GM12878 (cell line): ENCODE results near the gene CORO7. TPM values are rescaled to one million over a fixed set of nuclear protein-coding genes. Genes with fewer than 3 reads are reported as not detected.

Experiments
- ATAC-seq: fragments of 200-7000 bp; cut with Tn5 transposase; 3 replicates; pipeline ENCODE4 v1.9.1; 2020; ENCODE audit warnings: mild to moderate bottlenecking, moderate library complexity
- BruUV-seq: library from RNA; stranded (reverse); fragments of 400-500 nt; replicated peaks from 2 replicates; lab custom pipeline; 2021; lab: Mats Ljungman, UMichigan
- CTCF ChIA-PET: fragments of 300-600 bp; sonication (Branson Sonifier 250); formaldehyde crosslinking; extraction: SDS; loops from one replicate; lab custom pipeline; 2021; ENCODE audit warnings: inconsistent platforms; lab: Yijun Ruan, JAX
- POLR2A ChIA-PET: fragments of 350-600 bp; formaldehyde crosslinking; extraction: SDS; loops from one replicate; lab custom pipeline; 2021; ENCODE audit warnings: inconsistent platforms; lab: Charles Lee
- RAD21 ChIA-PET: fragments of 300-600 bp; sonication (Branson Sonifier 250); formaldehyde crosslinking; loops from one replicate; lab custom pipeline; 2023; ENCODE audit warnings: antibody characterized with exemption; ENCODE audit not compliant: unreplicated experiment; lab: Charles Lee
- SMC1A ChIA-PET: fragments of 300-600 bp; sonication (Branson Sonifier 250); formaldehyde crosslinking; loops from one replicate; lab custom pipeline; 2023; ENCODE audit not compliant: unreplicated experiment, uncharacterized antibody; lab: Charles Lee
- DNase-seq: peaks from one replicate; pipeline ENCODE4 v3.0.0-alpha.2; 2011; ENCODE audit warnings: low read depth, low spot score
- FAIRE-seq: peaks from 3 replicates; lab custom pipeline; 2011; peaks lifted over from hg19 to GRCh38; lab: Jason Lieb, UNC
- H2AFZ ChIP-seq: 2 replicates; pipeline ENCODE4 v1.6.0; 2011; ENCODE audit warnings: low read depth, low read length, control low read depth; ENCODE audit not compliant: control insufficient read depth
- H3K27ac ChIP-seq: 2 replicates; pipeline ENCODE4 v1.5.1; 2011; ENCODE audit warnings: control low read depth; ENCODE audit not compliant: control insufficient read depth, insufficient read depth
- H3K27me3 ChIP-seq, 2 experiments: replicated peaks in 1 of 2; 2 replicates each; pipeline versions ENCODE4 v1.6.0 to v1.6.1; 2011; ENCODE audit warnings: low read length in 1 of 2; ENCODE audit not compliant: control insufficient read depth in 2 of 2, insufficient read depth in 2 of 2
- H3K36me3 ChIP-seq, 2 experiments: 2 replicates each; pipeline ENCODE4 v1.5.1; 2011; ENCODE audit warnings: low read length in 1 of 2; ENCODE audit not compliant: control insufficient read depth in 2 of 2, insufficient read depth in 2 of 2
- H3K4me1 ChIP-seq: 2 replicates; pipeline ENCODE4 v1.6.1; 2011; ENCODE audit warnings: mild to moderate bottlenecking, low read length, moderate library complexity, mixed read lengths; ENCODE audit not compliant: control insufficient read depth, insufficient read depth
- H3K4me2 ChIP-seq: 2 replicates; pipeline ENCODE4 v1.6.0; 2011; ENCODE audit warnings: control low read depth; ENCODE audit not compliant: control insufficient read depth, insufficient read depth
- H3K4me3 ChIP-seq: fragments of 200-600 bp; sonication (generic); 2 replicates; pipeline ENCODE4 v1.5.1; 2016
- H3K79me2 ChIP-seq: 2 replicates; pipeline ENCODE4 v1.6.0; 2011; ENCODE audit warnings: low read length; ENCODE audit not compliant: control insufficient read depth, insufficient read depth
- H3K9ac ChIP-seq: 2 replicates; pipeline ENCODE4 v1.8.0; 2011; ENCODE audit warnings: low read length, control low read depth, mixed read lengths; ENCODE audit not compliant: control insufficient read depth, insufficient read depth
- H3K9me3 ChIP-seq: replicated peaks from 3 replicates; pipeline ENCODE4 v1.5.1; 2011; ENCODE audit warnings: mild to moderate bottlenecking, low read length; ENCODE audit not compliant: control insufficient read depth, insufficient read depth
- H4K20me1 ChIP-seq: 2 replicates; pipeline ENCODE4 v1.6.0; 2011; ENCODE audit not compliant: control insufficient read depth, insufficient read depth
- EP300 ChIP-seq, 2 experiments: fragments of 150-350 bp in 1 of 2; IDR thresholded peaks; 2 replicates each; pipeline ENCODE4 v1.6.1; 2011 to 2012; ENCODE audit warnings: low read depth in 2 of 2, low read length in 2 of 2, borderline replicate concordance in 1 of 2, improper control_type of control experiment in 1 of 2, inconsistent platforms in 1 of 2; ENCODE audit not compliant: control insufficient read depth in 1 of 2
- HDGF ChIP-seq: fragments of 450-650 bp; IDR thresholded peaks from 2 replicates; pipeline ENCODE4 v1.6.1; 2016; ENCODE audit warnings: antibody characterized with exemption
- IKZF1 ChIP-seq: fragments of 450-650 bp; conservative IDR thresholded peaks from 2 replicates; pipeline ENCODE4 v1.6.1; 2017; ENCODE audit warnings: antibody characterized with exemption, mild to moderate bottlenecking
- KAT2A ChIP-seq: conservative IDR thresholded peaks from 2 replicates; pipeline ENCODE4 v1.6.1; 2011; ENCODE audit warnings: low read depth, low read length; ENCODE audit not compliant: control insufficient read depth
- SUZ12 ChIP-seq: fragments of 200-600 bp; sonication (generic); IDR thresholded peaks from one replicate; pipeline ENCODE4 v1.6.1; 2018; ENCODE audit warnings: antibody characterized with exemption, mild to moderate bottlenecking; ENCODE audit not compliant: unreplicated experiment
- ZNF207 ChIP-seq: fragments of 450-650 bp; IDR thresholded peaks from 2 replicates; pipeline ENCODE4 v1.6.1; 2014; ENCODE audit warnings: antibody characterized with exemption, mild to moderate bottlenecking, borderline replicate concordance
- ZNF274 ChIP-seq: IDR thresholded peaks from one replicate; pipeline ENCODE4 v1.8.0; 2011; ENCODE audit not compliant: insufficient read length, insufficient read depth
- WGBS: methylation state at CpG from one replicate; pipeline ENCODE4 v1.1.6; 2016; ENCODE audit warnings: low lambda C conversion rate; ENCODE audit not compliant: insufficient replicate concordance, insufficient coverage; ENCODE audit errors: missing lambda C conversion rate; 5-methylcytosine and 5-hydroxymethylcytosine counted together
- in situ Hi-C: fragments of 300-500 bp; cut with MboI; formaldehyde crosslinking; loops from 9 replicates; pipeline ENCODE4 v1.14.3; 2018; ENCODE audit warnings: mixed read lengths
- intact Hi-C: fragments of 100-400 bp; cut with micrococcal nuclease; formaldehyde crosslinking; loops from one replicate; pipeline ENCODE4 v1.14.2; 2022; ENCODE audit not compliant: unreplicated experiment
- polyA plus RNA-seq, 11 experiments: library from polyadenylated mRNA; depleted of rRNA in 4 of 11; unstranded in 6 of 11; stranded (reverse) in 5 of 11; fragments of >200 nt; fragmentation: Nextera tagmentation in 4 of 11; fragmentation: Illumina TruSeq in 1 of 11; extraction: Ambion mirVana in 4 of 11; extraction: Trizol in 1 of 11; gene quantifications; 1 replicate in 1 of 11; 2 replicates in 10 of 11; pipeline versions ENCODE4 v1.2.1 to v1.2.3, GENCODE V29; 2011 to 2016; ENCODE audit warnings: inconsistent platforms in 2 of 11, missing spikeins in 2 of 11, low read depth in 1 of 11
- total RNA-seq, 4 experiments: library from RNA; depleted of rRNA in 3 of 4; stranded (reverse); fragments of >200 nt in 3 of 4; fragmentation: Illumina TruSeq in 1 of 4; extraction: Trizol in 1 of 4; gene quantifications; 2 replicates each; pipeline versions ENCODE4 v1.2.1 to v1.2.3, GENCODE V29; 2013 to 2021
- TF ChIP-seq, protein P1 (sequence below): IDR thresholded peaks from 2 replicates; pipeline ENCODE4 v1.6.1; 2012; ENCODE audit warnings: low read length, inconsistent platforms
- TF ChIP-seq, protein P2 (sequence below): fragments of 450-650 bp; IDR thresholded peaks from 2 replicates; pipeline ENCODE4 v1.6.1; 2016; ENCODE audit warnings: mild to moderate bottlenecking

CORO7 gene
- total and polyA plus RNA-seq, 10 of the 15 experiments (the other 5 are each of a cell fraction or from before 2014, with no cell fraction given) = 0.64 to 89.2 (median 43.7) TPM

DNA sequence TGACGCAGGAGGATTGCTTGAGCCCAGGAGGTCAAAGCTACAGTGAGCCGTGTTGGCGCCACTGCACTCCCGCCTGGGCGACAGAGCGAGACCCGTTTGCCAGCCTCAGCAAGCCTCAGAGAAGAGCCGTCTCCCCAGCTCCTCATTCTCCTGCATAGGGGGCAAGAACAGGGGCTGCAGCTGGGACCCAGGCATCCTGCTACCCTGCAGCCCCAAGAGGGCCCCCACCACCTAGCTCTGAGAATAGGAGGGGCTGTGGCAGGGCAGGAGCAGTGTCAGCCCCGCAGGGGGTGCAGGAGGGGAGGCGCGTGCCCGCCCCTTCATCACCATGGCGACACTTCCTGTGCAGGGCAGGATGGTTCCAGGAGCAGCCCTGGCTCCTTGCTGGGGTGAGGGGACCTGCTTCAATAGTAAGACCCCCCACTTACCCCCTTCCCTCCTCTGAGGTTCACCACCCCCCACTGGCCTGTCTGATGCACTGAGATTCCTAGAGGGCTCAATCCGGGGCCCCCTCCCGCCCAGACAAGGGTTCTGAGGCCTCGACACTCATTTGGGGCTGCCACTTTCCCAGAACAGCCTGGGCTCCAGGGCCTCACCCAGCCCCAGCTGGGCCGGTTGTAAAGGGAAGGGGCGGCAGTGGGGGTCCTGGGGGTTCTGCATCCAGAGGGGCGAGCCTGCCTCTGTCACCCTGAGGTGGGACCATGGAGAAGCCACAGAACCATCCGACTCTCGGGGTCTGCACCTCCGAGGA lies 24.6 kb downstream of the CORO7 start:
- H3K27me3 ChIP-seq = no peaks in the 10 kb centered on the region
- BruUV-seq = no TSS peak
- 92% methylated on average over 21 of the region's 22 CpGs for WGBS
- ATAC-seq (no peak), FAIRE-seq (no peak), DNase-seq (no peak)
- CTCF ChIA-PET = interaction anchor here (0.5 to 3.8 kb wide), 2 partner anchors 11 to 76 kb away, joined by 3 to 21 read pairs; partner anchors contain the start of gene GLIS2
- H4K20me1 ChIP-seq = no peaks in the 10 kb centered on the region; the same call in 1 of the 2 replicates
- H3K4me2 ChIP-seq = no peak overlapping the region
- SMC1A ChIA-PET = no interaction called here
- no peaks in the 10 kb centered on the region for H3K4me1 ChIP-seq
- no peaks in the 10 kb centered on the region for H3K79me2 ChIP-seq
- intact Hi-C loops = no loop called here
- H2AFZ ChIP-seq = no peak overlapping the region
- no peak overlapping the region for H3K9ac ChIP-seq
- H3K9me3 ChIP-seq = no peaks in the 10 kb centered on the region
- RAD21 ChIA-PET = no interaction called here
- H3K4me3 ChIP-seq = no peak overlapping the region
- TF ChIP-seq SUZ12 = no peak
- H3K36me3 ChIP-seq = peaks cover 15 to 41% of the 10 kb centered on the region in 2 experiments
- POLR2A ChIA-PET = no interaction called here
- no peak overlapping the region for H3K27ac ChIP-seq
- in situ Hi-C loops = no loop called here

DNA sequence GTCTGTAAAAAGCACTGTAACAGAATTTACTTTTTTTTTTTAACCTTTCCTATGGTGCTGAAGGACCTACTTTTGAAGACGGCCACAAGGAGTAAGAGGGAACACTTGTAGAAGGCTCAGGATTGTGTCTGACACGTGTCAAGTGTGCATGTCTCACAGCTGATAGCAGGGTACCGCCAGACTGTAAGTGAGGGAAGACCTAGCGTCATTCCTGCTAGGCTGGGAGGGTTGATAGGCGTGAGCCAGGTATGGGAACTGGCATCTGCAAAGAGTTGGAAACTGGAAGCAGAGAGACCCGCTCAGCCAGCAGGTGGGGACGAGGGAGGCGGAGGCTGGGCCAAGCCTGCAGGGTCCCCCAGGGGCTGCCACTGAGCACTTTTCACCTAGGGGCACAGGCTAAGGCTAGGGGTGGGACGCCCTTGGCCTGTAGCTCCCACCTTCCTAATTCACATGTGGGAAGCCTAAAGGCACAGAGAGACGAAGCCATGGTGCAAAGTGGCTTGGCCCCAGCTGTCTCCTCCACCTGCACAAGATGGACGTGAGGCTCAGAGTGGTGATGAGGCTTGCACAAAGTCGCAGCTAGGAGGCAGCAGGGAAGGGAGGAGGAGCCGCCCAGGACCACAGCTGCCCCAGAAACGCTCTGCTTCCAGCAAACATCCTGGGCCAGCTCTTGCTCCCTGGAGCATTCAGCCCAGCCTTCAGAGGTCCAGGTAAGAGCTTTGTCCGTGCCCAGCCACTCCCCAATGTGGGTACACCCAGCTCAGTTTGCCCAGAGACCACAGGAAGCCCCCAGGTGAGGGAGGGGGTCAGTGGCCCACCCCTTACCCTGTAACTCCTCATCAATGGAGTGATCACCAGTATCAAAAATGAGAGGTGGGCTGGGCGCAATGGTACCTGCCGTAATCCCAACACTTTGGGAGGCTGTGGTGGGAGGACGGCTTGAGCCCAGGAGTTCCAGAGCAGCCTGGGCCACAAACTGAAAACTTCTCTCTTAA lies 25.8 kb downstream of the CORO7 start:
- 84% methylated on average over 18 of the region's 18 CpGs for WGBS
- intact Hi-C loops (no loop called here), in situ Hi-C loops (no loop called here)
- H3K4me1 ChIP-seq = no peaks in the 10 kb centered on the region
- no peak overlapping the region for H3K4me2 ChIP-seq
- SMC1A ChIA-PET = no interaction called here
- RAD21 ChIA-PET = no interaction called here
- no peak overlapping the region for H3K4me3 ChIP-seq
- no peak overlapping the region for H3K27ac ChIP-seq
- POLR2A ChIA-PET = interaction anchor here (0.5 to 0.6 kb wide), 2 partner anchors 51 to 666 kb away, joined by 3 to 5 read pairs; no protein-coding TSS in a partner anchor
- ATAC-seq (no peak), FAIRE-seq (no peak), DNase-seq (no peak)
- H3K36me3 ChIP-seq = peaks cover 15 to 41% of the 10 kb centered on the region in 2 experiments
- BruUV-seq = no TSS peak
- CTCF ChIA-PET = interaction anchor here (1.5 to 3.8 kb wide), 2 partner anchors 9 to 12 kb away, joined by 3 to 21 read pairs; no protein-coding TSS in a partner anchor
- no peak overlapping the region for H3K9ac ChIP-seq
- H3K79me2 ChIP-seq = no peaks in the 10 kb centered on the region
- no peaks in the 10 kb centered on the region for H3K27me3 ChIP-seq
- no peak overlapping the region for H2AFZ ChIP-seq
- no peaks in the 10 kb centered on the region for H3K9me3 ChIP-seq
- H4K20me1 ChIP-seq = no peaks in the 10 kb centered on the region; the same call in 1 of the 2 replicates
- TF ChIP-seq, protein P1, sequence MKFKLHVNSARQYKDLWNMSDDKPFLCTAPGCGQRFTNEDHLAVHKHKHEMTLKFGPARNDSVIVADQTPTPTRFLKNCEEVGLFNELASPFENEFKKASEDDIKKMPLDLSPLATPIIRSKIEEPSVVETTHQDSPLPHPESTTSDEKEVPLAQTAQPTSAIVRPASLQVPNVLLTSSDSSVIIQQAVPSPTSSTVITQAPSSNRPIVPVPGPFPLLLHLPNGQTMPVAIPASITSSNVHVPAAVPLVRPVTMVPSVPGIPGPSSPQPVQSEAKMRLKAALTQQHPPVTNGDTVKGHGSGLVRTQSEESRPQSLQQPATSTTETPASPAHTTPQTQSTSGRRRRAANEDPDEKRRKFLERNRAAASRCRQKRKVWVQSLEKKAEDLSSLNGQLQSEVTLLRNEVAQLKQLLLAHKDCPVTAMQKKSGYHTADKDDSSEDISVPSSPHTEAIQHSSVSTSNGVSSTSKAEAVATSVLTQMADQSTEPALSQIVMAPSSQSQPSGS = no peak
- TF ChIP-seq ZNF207 (no peak), ZNF274 (no peak), HDGF (no peak), EP300 (IDR thresholded peaks at IDR 0.05; ENCODE audit: borderline replicate concordance in 1 of 2, control insufficient read depth in 1 of 2, low read depth in 2 of 2, low read length in 2 of 2) (no peak), IKZF1 (no peak), KAT2A (no peak)
- TF ChIP-seq, protein P2, sequence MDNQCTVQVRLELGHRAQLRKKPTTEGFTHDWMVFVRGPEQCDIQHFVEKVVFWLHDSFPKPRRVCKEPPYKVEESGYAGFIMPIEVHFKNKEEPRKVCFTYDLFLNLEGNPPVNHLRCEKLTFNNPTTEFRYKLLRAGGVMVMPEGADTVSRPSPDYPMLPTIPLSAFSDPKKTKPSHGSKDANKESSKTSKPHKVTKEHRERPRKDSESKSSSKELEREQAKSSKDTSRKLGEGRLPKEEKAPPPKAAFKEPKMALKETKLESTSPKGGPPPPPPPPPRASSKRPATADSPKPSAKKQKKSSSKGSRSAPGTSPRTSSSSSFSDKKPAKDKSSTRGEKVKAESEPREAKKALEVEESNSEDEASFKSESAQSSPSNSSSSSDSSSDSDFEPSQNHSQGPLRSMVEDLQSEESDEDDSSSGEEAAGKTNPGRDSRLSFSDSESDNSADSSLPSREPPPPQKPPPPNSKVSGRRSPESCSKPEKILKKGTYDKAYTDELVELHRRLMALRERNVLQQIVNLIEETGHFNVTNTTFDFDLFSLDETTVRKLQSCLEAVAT = no peak
